Midbrain (tissue), 1 donor: ENCODE data around the gene ABI3BP.
"Not testable (repeated sequence)": the region's sequence is repeated elsewhere in the genome, so short reads cannot be mapped to it uniquely, and the experiment has no call there.

Experiments used
- DNase-seq: peaks from one replicate; lab custom pipeline; 2025; lab: John Stamatoyannopoulos, UW

ABI3BP gene, protein sequence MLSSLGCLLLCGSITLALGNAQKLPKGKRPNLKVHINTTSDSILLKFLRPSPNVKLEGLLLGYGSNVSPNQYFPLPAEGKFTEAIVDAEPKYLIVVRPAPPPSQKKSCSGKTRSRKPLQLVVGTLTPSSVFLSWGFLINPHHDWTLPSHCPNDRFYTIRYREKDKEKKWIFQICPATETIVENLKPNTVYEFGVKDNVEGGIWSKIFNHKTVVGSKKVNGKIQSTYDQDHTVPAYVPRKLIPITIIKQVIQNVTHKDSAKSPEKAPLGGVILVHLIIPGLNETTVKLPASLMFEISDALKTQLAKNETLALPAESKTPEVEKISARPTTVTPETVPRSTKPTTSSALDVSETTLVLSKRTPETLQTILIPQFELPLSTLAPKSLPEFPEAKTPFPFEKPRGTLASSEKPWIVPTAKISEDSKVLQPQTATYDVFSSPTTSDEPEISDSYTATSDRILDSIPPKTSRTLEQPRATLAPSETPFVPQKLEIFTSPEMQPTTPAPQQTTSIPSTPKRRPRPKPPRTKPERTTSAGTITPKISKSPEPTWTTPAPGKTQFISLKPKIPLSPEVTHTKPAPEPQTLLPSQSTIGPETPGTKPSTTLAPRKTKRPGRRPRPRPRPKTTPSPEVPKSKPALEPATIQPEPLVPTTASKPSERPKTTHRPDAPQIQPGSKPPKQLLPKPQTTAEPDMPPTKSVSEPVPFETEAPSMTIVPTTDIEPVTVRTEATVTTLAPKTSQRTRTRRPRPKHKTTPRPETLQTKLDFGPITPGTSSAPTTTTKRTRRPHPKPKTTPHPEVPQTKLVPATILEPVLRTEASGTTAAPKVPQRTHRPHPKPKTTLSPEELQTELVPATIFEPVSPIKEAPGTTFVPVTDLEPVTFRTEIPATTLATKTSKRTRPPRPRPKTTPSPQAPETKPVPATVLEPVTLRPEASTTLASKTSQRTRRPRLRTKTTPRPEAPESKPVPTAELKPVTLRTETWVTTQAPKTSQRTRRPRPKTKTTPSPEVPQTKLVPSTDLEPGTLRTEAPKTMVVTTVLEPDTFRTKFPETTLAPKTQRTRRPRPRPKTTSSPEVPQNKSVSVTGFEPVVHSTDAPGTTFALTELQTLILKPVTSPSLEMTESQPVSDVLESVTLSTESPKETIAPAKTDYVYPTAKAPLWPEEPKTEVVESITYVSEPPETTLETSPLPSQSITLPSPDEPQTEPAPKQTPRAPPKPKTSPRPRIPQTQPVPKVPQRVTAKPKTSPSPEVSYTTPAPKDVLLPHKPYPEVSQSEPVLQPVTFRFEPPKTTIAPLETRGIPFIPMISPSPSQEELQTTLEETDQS (N-terminal part only)

DNA sequence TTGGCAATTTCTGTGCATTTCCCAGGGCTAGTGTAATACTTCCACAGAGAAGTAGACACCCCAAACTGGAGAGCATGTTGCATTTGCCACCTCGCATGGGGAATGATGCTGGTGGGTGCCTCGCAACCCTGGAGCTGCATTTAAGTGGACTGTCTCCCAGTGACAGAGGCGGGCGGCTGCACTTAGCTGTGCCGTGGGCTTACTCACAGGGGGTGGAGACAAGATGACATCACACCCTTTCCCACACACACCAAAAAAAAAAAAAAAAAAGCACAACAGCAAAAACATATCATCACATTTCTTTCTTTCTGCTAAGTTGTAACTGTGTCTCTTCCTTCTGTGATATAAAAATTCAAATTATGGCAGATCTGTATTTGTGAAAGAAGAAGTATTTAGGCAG lies at the start of gene ABI3BP:
Gene ABI3BP, minus strand, starts transcription at position 113 of the 400 bp plus-strand sequence. Its CDS starts 37 bp downstream, at position 76.
- DNase-seq, result no peak

DNA sequence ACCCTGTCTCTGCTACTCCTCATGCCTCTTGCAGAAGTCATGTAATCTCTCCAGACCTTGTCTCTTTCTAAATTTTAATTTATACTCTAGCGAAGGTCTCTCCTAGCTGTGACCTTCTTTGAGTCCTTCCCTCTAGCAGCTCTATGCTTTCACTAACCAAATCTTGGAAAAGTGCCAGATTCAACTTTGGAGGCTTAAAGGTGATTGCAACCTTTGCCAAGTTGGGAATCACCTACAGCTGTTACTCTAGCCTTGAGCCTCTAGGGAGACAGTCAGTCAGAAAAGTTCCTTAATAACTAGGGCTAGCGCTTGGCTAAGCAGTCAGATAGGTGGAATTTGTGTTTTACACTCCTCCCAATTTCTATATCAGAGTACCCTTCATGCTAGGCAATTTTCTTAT lies 46.1 kb upstream of the ABI3BP start:
- no peak for DNase-seq

DNA sequence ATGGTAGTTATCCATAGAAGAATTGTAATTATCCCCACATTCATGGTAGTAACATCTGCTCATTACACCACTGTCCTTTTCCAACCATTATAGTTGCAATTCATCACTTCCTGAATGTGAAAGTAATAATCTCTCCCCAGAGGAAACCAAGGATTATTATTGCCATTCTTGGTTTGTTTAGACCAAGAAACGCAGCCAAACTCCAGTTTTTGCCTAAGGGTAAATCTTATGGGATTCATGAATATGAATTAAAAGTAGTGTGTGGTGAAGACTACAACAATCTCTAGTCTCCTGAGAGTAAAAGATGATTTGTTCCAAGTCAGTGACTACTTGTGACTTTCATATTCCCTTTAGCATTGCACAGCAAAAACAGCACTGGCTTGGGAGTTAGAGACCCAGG lies 45.7 kb upstream of the ABI3BP start:
- no peak for DNase-seq

DNA sequence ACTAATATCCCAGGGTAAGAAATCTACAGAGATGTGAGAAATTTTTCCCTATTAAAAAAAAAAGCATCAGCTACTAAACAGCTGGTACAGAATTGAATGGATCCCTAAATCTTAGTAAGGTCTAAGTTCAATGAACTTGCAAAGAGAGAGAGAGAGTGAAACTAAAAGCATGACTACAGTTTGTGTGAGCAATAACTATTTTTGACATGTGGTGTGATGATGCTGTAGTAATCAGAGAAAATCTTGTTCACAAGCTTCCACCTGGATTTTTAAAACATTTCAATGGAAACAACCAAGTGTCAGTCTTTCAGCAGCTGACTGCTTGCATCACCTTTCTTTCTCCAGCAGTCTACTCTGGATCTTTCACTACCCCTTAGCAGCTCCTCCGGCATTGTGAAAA lies 45.2 kb upstream of the ABI3BP start:
- no peak for DNase-seq

DNA sequence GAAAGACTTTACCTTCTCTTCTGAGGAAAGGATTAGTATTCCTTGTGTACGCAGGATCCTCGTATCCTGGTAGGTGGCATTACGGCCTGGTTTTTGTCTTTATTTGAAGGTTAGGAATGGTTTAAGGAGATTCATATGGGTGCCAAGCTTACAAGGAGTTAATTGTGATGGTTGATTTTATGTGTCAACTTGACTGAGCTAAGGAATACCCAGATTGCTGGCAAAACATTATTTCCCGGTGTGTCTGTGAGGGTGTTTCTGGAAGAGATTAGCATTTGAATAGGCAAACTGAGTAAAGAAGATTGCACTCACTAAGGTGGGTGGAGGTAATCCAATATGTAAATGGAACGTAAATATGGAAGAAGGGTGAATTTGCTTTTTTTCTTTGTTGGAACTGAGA lies 44.4 kb upstream of the ABI3BP start:
- DNase-seq, result no peak

DNA sequence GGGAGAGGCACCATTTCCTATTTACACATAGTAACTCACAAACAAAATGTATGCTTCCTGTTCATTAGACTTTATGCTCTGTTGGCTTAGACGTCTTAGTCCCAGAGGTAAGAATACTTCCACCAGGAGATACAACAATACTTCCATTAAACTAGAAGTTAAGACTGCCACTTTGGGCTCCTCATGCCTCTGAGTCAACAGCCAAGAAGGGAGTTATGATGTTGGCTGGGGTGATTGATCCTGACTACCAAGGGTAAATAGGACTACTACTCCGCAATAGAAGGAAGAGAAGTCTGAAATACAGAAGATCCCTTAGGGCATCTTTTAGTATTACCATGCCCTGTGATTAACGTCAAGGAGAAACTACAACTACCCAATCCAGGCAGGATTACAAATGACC lies 43.5 kb upstream of the ABI3BP start:
- DNase-seq, result no peak

DNA sequence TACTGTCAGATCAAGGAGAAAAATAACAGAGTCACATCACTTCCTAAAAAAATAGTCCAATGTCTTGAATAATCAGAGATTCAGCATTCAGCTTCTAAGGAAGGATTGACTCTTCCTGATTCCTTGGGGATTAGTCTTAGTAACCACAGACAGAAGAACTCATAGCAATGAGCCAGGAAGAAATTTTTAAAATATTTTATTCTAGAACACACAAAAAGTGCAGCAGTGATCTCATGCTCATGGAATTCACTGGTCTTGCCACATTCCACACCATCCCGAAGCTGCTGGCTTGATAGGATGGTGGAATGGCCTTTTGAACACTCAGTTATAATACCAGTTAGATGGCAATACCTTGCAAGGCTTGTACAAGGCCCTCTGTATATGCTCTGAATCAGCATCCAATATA lies 43.0 kb upstream of the ABI3BP start:
- no peak for DNase-seq

DNA sequence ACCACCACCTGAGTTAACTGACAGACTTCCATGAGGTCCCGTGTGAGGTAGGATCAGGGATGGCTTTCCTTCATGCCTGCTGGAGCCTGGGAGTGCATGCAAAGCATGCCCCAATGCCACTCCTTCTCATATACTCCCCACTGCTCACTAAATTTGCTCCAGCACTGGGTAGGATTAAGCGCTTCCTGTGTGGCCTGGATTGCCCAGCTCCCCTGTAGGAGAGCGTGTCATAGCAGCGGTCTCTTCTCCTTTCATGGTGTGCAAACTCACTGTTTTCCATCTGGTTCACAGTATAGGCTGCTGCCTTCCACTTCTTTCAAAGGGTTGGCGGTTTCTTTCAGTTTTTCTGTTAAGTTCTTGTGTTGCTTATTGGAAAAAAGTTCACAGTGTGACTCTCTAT lies 34.1 kb upstream of the ABI3BP start:
- DNase-seq, result no peak

DNA sequence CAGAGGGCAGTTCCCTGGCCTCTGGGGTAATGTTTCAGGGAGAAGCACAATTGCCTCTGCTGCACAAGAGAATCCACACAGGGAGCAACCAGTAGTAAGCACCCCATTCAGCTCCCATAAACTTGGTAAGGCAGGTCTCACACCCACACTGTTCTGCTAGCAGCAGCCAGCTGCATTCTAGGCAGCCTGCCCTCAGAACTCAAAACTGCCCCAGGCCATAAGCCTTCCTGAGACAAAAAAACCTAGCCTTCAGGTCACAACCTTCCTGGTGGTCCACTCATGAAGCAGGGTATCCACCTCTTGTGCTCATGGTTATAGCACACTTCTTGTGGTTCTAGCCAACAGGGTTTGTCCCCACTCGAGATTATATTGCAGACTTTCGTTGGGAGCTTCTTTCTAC lies 33.7 kb upstream of the ABI3BP start:
- DNase-seq, result no peak

DNA sequence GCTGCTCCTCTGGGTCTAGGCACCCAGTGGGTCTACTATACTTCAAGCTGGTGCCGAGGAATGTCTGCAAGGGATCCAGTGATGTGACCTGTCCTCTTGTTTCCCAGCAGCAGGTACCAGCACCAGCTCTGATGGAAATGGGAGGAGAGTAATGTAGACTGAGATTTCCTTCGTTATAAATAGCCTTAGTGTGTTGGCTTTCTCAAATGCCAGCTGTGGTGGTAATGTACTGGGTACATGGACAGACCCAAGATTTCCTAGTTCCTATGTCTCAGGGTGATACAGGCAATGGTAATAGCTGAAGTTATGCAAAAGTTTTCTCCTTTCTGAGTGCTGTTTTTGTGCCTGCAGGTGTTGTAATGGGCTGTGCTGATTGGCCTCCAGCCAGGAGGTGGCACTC lies 33.0 kb upstream of the ABI3BP start:
- no peak for DNase-seq

DNA sequence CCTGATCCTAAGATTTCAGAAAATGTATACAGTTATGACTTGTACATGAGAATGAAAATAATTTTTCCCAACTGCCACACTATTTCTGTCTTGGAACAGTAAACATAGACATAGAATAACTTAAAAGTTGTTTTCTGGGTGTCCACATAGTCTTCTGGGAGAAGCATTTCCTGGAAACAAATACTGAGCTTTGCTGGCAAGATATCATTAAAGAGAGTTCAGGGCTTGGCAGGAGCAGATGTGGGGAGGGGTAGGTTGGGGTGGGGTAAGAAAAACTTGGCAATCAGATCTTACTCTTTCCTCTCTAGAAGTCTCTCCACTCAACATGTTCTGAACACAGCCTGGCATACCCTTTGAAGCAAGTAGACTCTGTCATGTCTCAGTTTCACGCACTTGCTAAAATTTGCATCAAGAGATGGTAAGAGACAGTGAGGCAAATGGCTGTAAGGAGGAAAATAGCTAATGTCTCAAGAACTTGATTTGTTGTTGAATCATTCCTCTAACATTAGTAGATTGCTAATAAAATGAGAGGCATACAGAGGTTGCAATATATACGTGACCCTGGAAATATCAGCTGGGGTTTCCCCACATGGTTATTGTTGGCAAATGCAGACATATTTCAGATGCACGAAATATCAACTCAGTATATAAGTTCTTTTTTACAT lies 27.3 kb upstream of the ABI3BP start:
- DNase-seq, result no peak

DNA sequence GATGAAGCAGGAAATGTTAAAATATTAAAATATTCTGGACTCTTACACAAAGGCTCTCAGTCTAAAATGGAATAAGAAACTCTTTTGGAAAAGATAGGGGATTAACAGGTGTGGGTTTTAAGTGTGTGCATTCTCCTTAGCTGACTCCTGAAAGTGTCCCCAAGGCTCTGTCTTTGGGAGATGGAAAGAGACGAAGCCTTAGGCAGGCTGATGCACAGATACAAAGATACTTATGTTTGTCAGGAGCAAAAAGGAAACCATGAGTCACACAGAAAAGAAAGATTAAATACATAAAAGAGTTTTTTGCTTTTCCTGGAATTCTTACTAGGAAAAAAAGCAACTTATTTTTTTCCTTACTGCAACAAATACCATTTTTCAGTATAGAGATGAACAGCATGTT lies 23.8 kb upstream of the ABI3BP start:
- DNase-seq, result no peak

DNA sequence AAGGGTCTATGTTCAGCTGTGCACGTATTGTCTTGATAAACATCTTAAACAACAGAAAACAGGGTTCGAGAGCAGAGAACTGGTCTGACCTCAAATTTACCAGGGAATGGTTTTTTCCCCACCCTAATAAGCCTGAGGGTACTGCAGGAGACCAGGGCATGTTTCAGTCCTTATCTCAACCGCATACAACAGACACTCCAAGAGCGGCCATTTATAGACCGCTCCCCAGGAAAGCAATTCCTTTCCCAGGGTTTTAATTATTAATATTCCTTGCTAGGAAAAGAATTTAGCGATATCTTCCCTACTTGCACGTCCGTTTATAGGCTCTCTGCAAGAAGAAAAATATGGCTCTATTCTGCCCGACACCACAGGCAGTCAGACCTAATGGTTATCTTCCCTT lies 19.1 kb upstream of the ABI3BP start:
- not testable (repeated sequence) for DNase-seq

DNA sequence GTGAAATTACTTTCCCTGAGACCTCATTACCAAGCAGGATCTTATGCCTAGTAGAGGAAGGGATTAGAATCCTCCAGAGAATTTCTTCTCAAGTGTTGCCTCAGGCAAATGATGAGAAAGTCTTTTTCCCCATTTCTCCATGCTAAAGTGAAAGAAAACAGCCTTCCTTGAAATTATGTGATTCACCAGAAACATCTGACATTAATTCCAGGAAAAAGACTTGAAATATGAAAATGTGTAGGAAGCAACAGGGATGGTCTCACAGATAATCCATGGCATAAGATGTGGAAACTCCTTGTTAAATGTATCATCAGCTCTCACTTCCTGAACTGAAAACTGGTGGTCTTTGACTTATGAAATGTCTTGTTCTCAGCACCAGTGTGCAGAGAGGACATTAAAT lies 17.9 kb upstream of the ABI3BP start:
- DNase-seq, result no peak

DNA sequence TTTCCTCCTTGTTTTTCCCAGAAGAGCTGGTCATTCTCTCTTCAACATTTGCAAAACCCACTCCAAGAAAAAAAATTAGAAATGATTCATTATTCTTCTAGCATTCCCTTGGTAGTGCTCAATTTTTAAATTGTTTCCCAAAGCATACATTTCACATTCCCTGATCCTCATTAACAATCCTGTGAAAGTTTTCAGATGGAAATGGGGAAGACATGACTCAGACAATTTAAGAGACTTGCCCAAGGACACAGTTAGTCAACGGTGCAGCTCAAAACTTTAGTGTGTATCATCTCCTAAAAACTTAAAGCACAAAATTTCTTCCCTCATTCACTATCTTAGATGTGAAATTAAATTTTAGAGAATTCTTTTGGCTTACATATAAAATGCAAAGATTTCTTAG lies 17.1 kb upstream of the ABI3BP start:
- no peak for DNase-seq

DNA sequence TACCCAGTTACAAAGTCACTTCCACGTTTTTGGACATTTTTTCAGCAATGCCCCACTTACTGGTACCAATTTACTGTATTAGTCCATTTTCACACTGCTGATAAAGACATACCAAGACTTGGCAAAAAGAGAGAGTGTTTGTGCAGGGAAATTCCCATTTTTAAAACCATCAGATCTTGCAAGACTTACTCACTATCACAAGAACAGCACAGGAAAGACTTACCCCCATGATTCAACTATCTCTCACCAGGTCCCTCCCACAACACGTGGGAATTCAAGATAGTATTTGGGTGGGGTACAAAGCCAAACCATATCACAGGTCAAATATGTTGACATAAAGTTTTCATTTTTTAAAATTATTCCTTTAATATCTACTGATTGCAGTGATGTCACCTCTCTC lies 16.2 kb upstream of the ABI3BP start:
- DNase-seq, result no peak

DNA sequence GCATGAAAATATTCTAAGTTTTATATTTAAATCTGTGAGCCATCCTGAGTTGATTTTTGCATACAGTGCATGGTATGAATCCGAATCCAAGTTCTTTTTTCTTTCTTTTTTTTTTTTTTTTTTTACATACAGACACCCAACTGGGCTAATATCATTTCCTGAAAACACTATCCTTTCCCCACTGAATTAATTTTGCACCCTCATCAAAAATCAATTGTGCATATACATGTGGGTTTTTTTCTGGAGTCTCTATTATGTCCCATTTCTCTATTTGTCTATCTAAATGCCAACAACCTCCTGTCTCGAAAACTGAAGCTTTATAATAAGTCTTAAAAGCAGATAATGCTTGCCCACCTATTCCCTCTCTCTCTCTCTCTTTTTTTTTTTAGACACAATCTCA lies 5.9 kb upstream of the ABI3BP start:
- no peak for DNase-seq

DNA sequence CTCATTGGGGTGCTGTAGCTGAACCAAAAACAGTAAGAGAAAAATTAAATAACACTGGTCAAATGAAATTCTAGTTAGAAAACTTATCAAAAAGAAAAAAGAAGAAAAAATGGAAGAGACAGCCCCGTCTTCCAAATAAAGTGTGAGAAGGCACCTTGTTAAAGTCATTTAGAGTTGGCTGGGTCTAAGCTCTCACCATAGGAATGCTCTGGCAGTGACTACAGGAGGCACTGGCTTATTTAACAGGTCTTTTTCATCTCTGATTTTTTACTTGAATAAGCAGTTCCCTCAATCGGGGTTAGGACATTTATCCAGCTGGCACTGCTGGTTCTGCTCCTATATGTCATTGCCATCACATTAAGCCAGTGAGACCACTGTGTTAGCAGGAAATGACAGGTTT lies 1.6 kb upstream of the ABI3BP start:
- no peak for DNase-seq

DNA sequence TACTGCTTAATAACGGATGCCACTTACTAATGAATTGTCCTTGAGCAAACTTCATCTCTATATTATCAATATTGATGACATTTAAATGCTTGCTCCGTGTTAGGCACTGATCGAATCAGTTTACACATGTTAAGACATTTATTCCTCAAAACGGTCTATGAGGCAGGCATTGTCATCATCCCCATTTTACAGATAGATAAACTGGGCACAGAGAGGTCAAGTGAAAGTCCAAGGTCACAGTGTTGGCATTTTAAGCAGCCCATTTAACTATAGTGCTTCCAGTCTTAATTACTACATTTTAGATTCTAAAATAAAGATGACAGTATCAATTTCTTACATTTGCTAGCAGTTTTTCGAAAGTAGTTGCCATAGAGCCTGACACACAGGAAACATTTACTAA lies 966 bp upstream of the ABI3BP start:
- no peak for DNase-seq

DNA sequence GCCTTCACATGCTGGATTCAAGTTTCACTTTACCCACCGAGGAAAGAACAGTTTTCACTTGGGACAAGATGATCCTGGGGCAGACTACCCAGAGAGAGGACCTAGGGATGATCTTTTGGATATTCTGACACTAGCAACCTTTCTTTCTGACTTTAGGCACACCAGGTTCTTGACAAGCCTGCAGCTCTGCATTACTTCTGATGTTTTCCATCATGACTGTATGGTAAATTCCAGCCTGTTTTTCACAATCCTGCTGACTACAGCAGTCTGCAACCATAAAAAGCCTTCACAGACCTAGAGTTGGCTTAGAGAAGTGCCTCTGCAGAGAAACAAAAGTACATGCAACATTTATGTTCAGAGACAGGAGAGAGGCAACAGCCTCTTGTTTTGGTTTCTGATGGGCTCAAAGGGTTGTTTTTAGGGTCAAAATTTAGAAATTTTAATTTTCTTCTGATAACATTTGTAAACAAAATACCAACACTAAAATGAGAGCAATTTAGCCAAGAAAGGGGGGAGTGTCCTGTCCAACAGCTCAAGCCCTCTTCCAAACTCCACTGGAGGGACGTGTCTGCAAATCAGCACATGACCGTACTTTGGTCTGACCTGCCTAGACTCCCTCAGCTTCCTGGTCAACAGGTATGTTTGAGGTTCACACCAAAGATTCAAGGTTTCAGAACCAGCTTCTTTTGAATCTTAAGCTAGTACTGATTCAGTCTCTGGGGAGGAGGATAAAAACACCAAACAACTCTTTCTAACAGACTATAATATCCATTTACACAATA lies 799 bp downstream of the ABI3BP start:
- no peak for DNase-seq

DNA sequence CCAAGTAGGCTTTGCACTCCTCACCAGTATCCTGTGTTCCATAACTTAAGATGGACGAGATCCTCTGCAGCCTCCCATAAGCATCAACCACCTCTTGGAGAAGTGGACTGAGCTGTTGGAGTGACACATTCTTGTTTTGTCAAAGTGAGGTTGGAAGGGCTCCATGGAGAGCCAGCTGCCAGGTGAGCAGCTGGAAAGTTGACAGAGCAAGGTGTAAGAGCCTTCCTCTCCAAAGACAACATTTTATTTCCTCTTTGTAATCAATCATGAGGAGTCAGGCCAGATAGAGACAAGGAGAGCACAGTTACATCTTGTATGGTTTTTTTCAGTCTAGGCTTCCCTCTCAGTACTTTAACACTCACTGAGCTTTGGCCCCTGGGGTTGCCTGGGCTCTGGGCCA lies 5.1 kb downstream of the ABI3BP start:
- DNase-seq, result no peak
